ENCODE results near the gene TOP3B. TPM values are rescaled to one million over a fixed set of nuclear protein-coding genes. Genes with fewer than 3 reads are reported as not detected.

Gene TOP3B
- total and polyA plus RNA-seq, 10 of the 15 experiments (the other 5 are each of a cell fraction or from before 2014, with no cell fraction given), result 0.60 to 47.3 (median 33.7) TPM

- intact Hi-C loops (cut with micrococcal nuclease; ENCODE audit: unreplicated experiment) (no loop called here), in situ Hi-C loops (cut with MboI) (no loop called here)
- Histone ChIP-seq H3K79me2 (ENCODE audit: control insufficient read depth, insufficient read depth, low read length) (no peaks in the 10 kb centered on the region), H4K20me1 (ENCODE audit: control insufficient read depth, insufficient read depth) (no peaks in the 10 kb centered on the region), H3K27me3 (replicated peaks in 1 of 2; ENCODE audit: control insufficient read depth in 2 of 2, insufficient read depth in 2 of 2, low read length in 1 of 2) (no peaks in the 10 kb centered on the region), H3K4me2 (ENCODE audit: control insufficient read depth, insufficient read depth) (no peak overlapping the region), H3K9ac (ENCODE audit: control insufficient read depth, insufficient read depth, low read length) (no peak overlapping the region), H3K9me3 (replicated peaks; ENCODE audit: control insufficient read depth, insufficient read depth, low read length) (no peaks in the 10 kb centered on the region), H2AFZ (ENCODE audit: control insufficient read depth, low read depth, low read length) (no peak overlapping the region), H3K36me3 (ENCODE audit: control insufficient read depth in 2 of 2, insufficient read depth in 2 of 2, low read length in 1 of 2) (no peaks in the 10 kb centered on the region; a peak in 1 of 4 replicates), H3K4me1 (ENCODE audit: control insufficient read depth, insufficient read depth, low read length) (no peaks in the 10 kb centered on the region), H3K27ac (ENCODE audit: control insufficient read depth, insufficient read depth) (no peak overlapping the region), H3K4me3 (no peak overlapping the region)
- TF ChIP-seq SP1 (IDR thresholded peaks at IDR 0.05; ENCODE audit: low read depth, low read length) (no peak), ZBTB4 (CRISPR knock-in tag; IDR thresholded peaks at IDR 0.05) (no peak), CEBPZ (IDR thresholded peaks at IDR 0.05; ENCODE audit: low read depth, low read length) (no peak), MTA2 (IDR thresholded peaks at IDR 0.05; ENCODE audit: low read depth) (no peak), RCOR1 (conservative IDR thresholded peaks at IDR 0.05; ENCODE audit: low read depth, low read length) (no peak), ETV6 (conservative IDR thresholded peaks at IDR 0.05 in 1 of 2, IDR thresholded peaks at IDR 0.05 in 1 of 2; ENCODE audit: borderline replicate concordance in 1 of 2, low read depth in 1 of 2) (no peak), LARP7 (IDR thresholded peaks at IDR 0.05) (no peak), CHD1 (IDR thresholded peaks at IDR 0.05; ENCODE audit: low read depth, low read length) (no peak), ATF3 (IDR thresholded peaks at IDR 0.05; ENCODE audit: borderline replicate concordance, extremely low read depth, low read depth, low read length) (no peak), NFIC (IDR thresholded peaks at IDR 0.05; ENCODE audit: low read depth, low read length) (no peak), MEF2A (IDR thresholded peaks at IDR 0.05; ENCODE audit: insufficient read depth, low read depth, low read length) (no peak), RAD21 (IDR thresholded peaks at IDR 0.05; ENCODE audit: insufficient read depth, low read depth, low read length) (no peak), IRF4 (IDR thresholded peaks at IDR 0.05; ENCODE audit: low read depth, low read length) (no peak), PBX3 (IDR thresholded peaks at IDR 0.05; ENCODE audit: insufficient replicate concordance, low read depth, low read length) (no peak), SREBF2 (IDR thresholded peaks at IDR 0.05; ENCODE audit: low read length) (no peak)
- ChIA-PET CTCF (no interaction called here), POLR2A (no interaction called here), SMC1A (ENCODE audit: uncharacterized antibody, unreplicated experiment) (no interaction called here), RAD21 (ENCODE audit: unreplicated experiment) (no interaction called here)
- FAIRE-seq (no peak), DNase-seq (ENCODE audit: low read depth, low spot score) (no peak), ATAC-seq (no peak)
- no TSS peak for BruUV-seq (replicated peaks)
- 73% methylated on average over 6 of the region's 6 CpGs for WGBS (ENCODE audit: insufficient coverage, insufficient replicate concordance, low lambda C conversion rate, missing lambda C conversion rate)
Measured at GRCh38 chr22:21929253-21929652, 53.3 kb downstream of the TOP3B start.
